Spleen (tissue), 7 donors: ENCODE measurements around the gene DNASE1L2.

ENCODE experiments used
- POLR2A ChIP-seq, 3 donors: fragments of 450-650 bp; IDR thresholded peaks; one replicate each; pipeline ENCODE4 v1.5.1; 2017; ENCODE audit warnings: antibody characterized with exemption in 3 of 3, mild to moderate bottlenecking in 1 of 3
- POLR2AphosphoS5 ChIP-seq, 3 donors: sonication (generic); formaldehyde crosslinking; IDR thresholded peaks; one replicate each; pipeline ENCODE4 v1.5.1; 2017; ENCODE audit warnings: antibody characterized with exemption in 3 of 3
- TF ChIP-seq, protein P1 (sequence below), 11 experiments: fragments of 200-600 bp in 7 of 11; fragments of 450-650 bp in 4 of 11; sonication (generic) in 4 of 11; IDR thresholded peaks in 8 of 11; conservative IDR thresholded peaks in 3 of 11; 1 replicate in 7 of 11; 2 replicates in 4 of 11; pipeline versions ENCODE4 v1.4.0 to v1.8.0; 2016 to 2021; ENCODE audit warnings: antibody characterized with exemption in 11 of 11, inconsistent platforms in 4 of 11, mild to moderate bottlenecking in 1 of 11
- donor health status: DM: no; HTN: no; CAD: no; lungs with moderate emphysema.
- donor health status: DM: no; HTN: no; CAD: no.
- donor health status: DM: no; HTN: no; CAD: no.

DNA sequence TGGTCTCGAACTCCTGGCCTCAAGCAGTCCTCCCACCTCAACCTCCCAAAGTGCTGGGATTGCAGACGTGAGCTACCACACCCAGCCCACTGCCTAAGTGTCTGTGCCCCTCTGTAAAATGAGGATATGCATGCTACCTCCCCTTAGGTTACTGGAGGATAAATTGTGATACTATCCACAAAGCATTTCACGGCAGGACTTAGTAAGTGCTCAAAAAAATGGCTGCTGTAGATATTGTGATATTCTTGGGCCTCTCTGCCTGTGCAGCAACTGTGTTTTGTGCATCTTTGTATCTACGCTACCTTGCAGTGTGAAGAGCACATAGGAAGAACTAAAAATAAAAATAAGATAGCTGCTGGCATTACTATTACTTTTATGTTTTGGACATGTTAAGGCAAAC lies 38.0 kb upstream of the DNASE1L2 start:
- TF ChIP-seq, protein P1, sequence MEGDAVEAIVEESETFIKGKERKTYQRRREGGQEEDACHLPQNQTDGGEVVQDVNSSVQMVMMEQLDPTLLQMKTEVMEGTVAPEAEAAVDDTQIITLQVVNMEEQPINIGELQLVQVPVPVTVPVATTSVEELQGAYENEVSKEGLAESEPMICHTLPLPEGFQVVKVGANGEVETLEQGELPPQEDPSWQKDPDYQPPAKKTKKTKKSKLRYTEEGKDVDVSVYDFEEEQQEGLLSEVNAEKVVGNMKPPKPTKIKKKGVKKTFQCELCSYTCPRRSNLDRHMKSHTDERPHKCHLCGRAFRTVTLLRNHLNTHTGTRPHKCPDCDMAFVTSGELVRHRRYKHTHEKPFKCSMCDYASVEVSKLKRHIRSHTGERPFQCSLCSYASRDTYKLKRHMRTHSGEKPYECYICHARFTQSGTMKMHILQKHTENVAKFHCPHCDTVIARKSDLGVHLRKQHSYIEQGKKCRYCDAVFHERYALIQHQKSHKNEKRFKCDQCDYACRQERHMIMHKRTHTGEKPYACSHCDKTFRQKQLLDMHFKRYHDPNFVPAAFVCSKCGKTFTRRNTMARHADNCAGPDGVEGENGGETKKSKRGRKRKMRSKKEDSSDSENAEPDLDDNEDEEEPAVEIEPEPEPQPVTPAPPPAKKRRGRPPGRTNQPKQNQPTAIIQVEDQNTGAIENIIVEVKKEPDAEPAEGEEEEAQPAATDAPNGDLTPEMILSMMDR (IDR thresholded peaks at IDR 0.05 in 8 of 11, conservative IDR thresholded peaks at IDR 0.05 in 3 of 11), result no peak
- TF ChIP-seq POLR2A (IDR thresholded peaks at IDR 0.05) (no peak), POLR2AphosphoS5 (IDR thresholded peaks at IDR 0.05) (no peak)
